Endothelial cell (in vitro differentiated cells): ENCODE data around the gene SPINK14. TPM values are rescaled to one million over a fixed set of nuclear protein-coding genes. Genes with fewer than 3 reads are reported as not detected.
A peak's percentile ranks its signal among the peaks of the same experiment; 100 is the strongest.

ENCODE experiments used
- DNase-seq: peaks from one replicate; pipeline ENCODE4 v3.0.0; 2021; ENCODE audit warnings: low spot score
- H3K27ac Mint-ChIP-seq: one replicate; pipeline ENCODE4 v1.8.0; 2021; ENCODE audit warnings: mixed read lengths, inconsistent platforms; ENCODE audit not compliant: unreplicated experiment
- H3K27me3 Mint-ChIP-seq: one replicate; pipeline ENCODE4 v1.8.0; 2021; ENCODE audit warnings: mild to moderate bottlenecking, moderate library complexity, mixed read lengths, inconsistent platforms; ENCODE audit not compliant: unreplicated experiment
- H3K36me3 Mint-ChIP-seq: one replicate; pipeline ENCODE4 v1.8.0; 2021; ENCODE audit warnings: mild to moderate bottlenecking, low read depth, mixed read lengths, inconsistent platforms; ENCODE audit not compliant: unreplicated experiment
- H3K4me1 Mint-ChIP-seq: one replicate; pipeline ENCODE4 v1.8.0; 2021; ENCODE audit warnings: mild to moderate bottlenecking, mixed read lengths, inconsistent platforms; ENCODE audit not compliant: unreplicated experiment
- H3K4me3 Mint-ChIP-seq: one replicate; pipeline ENCODE4 v1.8.0; 2021; ENCODE audit warnings: mild to moderate bottlenecking, mixed read lengths, inconsistent platforms; ENCODE audit not compliant: unreplicated experiment
- H3K9me3 Mint-ChIP-seq: one replicate; pipeline ENCODE4 v1.8.0; 2021; ENCODE audit warnings: mixed read lengths, inconsistent platforms; ENCODE audit not compliant: unreplicated experiment
- total RNA-seq: library from RNA; stranded (reverse); fragmentation: NEBNext Ultra II Directional; extraction: Animal tissue kit (Norgen Biotek cat#: 25700); gene quantifications from one replicate; pipeline ENCODE4 v1.2.1, GENCODE V29; 2021; ENCODE audit not compliant: unreplicated experiment
- TF ChIP-seq, protein P1 (sequence below): fragments of 200-600 bp; sonication (generic); IDR thresholded peaks from one replicate; pipeline ENCODE4 v1.5.0; 2021; ENCODE audit warnings: antibody characterized with exemption; ENCODE audit not compliant: unreplicated experiment

Gene SPINK14
- total RNA-seq, 1 donor from 2014 or later, result not detected

DNA sequence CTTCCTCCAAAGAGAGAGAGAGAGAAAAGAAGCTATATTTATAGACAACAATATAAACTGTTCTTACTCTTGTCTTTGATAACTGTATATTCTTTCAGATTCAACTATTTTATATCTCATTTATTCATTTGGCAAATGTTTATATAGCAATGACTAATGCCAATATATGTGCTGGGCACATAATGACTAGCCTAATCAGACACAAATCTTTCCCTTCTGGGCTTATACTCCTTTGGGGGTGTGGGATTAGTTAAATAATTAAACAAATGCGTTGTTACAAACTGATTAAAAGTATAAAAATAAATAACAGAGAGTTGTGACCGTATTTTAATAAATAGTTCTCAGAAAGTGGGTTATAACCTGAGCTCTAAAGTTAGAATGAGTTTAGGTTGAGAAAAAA lies 4.0 kb downstream of the SPINK14 start:
- no peaks in the 10 kb centered on the region for H3K27me3 Mint-ChIP-seq
- no peak overlapping the region for H3K4me3 Mint-ChIP-seq
- no peaks in the 10 kb centered on the region for H3K9me3 Mint-ChIP-seq
- TF ChIP-seq, protein P1, sequence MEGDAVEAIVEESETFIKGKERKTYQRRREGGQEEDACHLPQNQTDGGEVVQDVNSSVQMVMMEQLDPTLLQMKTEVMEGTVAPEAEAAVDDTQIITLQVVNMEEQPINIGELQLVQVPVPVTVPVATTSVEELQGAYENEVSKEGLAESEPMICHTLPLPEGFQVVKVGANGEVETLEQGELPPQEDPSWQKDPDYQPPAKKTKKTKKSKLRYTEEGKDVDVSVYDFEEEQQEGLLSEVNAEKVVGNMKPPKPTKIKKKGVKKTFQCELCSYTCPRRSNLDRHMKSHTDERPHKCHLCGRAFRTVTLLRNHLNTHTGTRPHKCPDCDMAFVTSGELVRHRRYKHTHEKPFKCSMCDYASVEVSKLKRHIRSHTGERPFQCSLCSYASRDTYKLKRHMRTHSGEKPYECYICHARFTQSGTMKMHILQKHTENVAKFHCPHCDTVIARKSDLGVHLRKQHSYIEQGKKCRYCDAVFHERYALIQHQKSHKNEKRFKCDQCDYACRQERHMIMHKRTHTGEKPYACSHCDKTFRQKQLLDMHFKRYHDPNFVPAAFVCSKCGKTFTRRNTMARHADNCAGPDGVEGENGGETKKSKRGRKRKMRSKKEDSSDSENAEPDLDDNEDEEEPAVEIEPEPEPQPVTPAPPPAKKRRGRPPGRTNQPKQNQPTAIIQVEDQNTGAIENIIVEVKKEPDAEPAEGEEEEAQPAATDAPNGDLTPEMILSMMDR, result no peak
- H3K4me1 Mint-ChIP-seq, result peaks cover 7% of the 10 kb centered on the region
- DNase-seq, result no peak
- H3K27ac Mint-ChIP-seq, result no peak overlapping the region
- H3K36me3 Mint-ChIP-seq, result no peaks in the 10 kb centered on the region

DNA sequence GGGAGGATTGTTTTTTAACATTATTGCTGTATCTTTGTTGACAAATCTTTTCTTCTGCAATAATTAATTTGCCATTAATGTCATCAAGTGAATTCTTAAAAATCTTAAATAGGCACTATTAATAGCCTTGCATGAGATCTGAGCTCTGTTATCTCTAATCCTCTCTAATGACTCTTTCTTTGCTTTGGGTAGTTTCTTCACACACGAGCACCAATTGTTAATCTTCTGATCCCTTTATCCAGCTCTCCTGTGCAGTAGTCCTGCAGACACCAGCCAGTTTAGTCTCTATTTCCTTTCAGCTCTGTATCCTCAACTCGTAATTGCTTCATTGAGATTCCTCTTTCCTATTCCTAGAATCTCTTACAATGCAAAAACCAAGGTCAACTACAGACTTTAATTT lies 8.1 kb downstream of the SPINK14 start:
- Mint-ChIP-seq H3K36me3 (no peaks in the 10 kb centered on the region), H3K9me3 (no peaks in the 10 kb centered on the region), H3K4me1 (peaks cover 8% of the 10 kb centered on the region), H3K4me3 (no peak overlapping the region), H3K27ac (no peak overlapping the region), H3K27me3 (no peaks in the 10 kb centered on the region)
- TF ChIP-seq, protein P1, result no peak
- DNase-seq, result no peak

DNA sequence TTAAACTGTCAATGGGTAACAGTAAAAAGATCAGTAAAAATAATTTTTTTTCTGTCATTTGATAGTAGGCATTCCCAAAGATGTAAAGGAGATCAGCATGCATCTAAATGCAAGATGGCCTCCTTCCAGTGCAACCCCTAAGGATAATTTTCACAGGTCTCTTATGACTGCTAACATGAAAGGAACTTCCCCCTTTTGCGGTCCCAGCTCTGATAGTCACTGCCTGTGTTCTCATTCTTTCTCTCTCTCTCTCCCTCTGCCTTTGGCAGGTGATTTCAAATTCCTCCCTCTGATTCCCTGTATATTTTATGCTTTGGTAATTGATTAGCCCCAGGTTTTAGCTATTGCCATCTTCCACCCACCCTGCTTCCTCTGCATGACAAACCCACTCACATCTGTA lies 8.9 kb downstream of the SPINK14 start:
- TF ChIP-seq, protein P1, result no peak
- H3K4me3 Mint-ChIP-seq, result no peak overlapping the region
- no peak for DNase-seq
- H3K27ac Mint-ChIP-seq, result no peak overlapping the region
- H3K27me3 Mint-ChIP-seq, result no peaks in the 10 kb centered on the region
- no peaks in the 10 kb centered on the region for H3K36me3 Mint-ChIP-seq
- H3K9me3 Mint-ChIP-seq, result no peaks in the 10 kb centered on the region
- H3K4me1 Mint-ChIP-seq, result peaks cover 8% of the 10 kb centered on the region

DNA sequence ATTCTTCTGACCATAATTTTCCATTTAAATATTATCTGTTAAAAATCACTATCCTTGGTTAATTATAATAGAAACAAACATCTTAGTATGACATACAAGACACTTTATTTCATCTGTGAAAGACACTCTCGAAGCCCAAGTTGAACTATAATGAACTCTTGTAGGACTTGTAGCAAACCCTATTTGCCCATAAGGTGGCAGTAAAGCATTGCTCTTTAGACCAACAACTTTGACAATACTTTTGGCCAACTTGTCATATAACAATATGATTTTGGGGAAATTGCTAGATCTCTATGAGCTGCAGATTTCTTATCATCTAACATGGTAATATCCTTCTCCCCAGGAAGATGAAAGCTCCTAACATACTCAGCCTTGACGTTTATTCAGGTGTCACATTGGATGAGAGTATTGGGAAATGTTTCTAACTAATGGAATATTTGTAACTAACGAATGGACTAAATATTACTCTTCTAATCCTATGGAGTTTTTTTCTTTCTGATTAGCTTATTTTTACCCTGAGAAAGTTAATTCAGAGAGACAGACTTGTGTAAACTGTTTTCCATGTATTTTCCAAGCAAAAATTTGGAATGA lies 11.0 kb downstream of the SPINK14 start:
- Mint-ChIP-seq H3K4me1 (peaks cover 8% of the 10 kb centered on the region), H3K36me3 (no peaks in the 10 kb centered on the region), H3K27ac (no peak overlapping the region), H3K4me3 (no peak overlapping the region), H3K27me3 (no peaks in the 10 kb centered on the region), H3K9me3 (no peaks in the 10 kb centered on the region)
- peak; percentile 16 for DNase-seq
- TF ChIP-seq, protein P1, result peak; percentile 50

DNA sequence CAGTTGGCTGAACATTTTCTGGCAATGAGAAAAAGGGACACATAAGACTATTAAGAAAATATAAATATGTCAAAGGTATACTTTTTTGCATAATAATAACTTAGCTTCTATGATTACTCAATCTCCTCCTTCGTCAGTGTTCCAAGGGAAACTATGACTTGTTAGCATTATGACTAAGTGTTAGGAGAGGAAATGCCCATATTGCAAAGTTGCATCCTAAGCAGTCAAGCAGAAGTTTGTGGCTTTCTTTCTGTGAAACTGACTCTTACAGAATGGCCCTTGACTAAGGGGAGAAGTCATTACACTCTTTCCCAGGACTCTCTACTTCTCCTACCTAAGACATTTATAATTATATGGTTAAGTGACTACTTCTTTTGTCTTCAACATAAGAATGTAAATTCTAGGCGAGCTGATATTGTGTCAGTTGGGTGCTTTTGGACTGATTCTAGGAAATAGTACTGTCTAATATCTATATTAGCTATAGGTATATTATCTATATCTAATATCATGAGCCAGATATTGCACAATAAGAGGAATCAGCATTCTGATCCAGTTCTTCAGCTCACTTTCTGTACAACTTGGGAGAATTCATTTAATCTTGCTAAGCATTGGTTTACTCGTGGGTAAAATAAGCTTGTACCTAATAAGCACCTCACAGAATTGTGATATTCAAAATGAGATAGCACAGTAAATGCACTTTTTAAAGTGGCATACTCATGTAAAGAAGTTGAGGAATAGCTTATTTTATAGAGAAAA lies 18.1 kb downstream of the SPINK14 start:
- Mint-ChIP-seq H3K9me3 (no peaks in the 10 kb centered on the region), H3K36me3 (no peaks in the 10 kb centered on the region), H3K4me1 (no peaks in the 10 kb centered on the region), H3K27me3 (peaks cover 3% of the 10 kb centered on the region), H3K4me3 (no peak overlapping the region), H3K27ac (no peak overlapping the region)
- DNase-seq, result no peak
- TF ChIP-seq, protein P1, result no peak
